ENCODE results near the gene MAMSTR.
"Not testable (repeated sequence)": the region's sequence is repeated elsewhere in the genome, so short reads cannot be mapped to it uniquely, and the experiment has no call there.

Gene MAMSTR

DNA sequence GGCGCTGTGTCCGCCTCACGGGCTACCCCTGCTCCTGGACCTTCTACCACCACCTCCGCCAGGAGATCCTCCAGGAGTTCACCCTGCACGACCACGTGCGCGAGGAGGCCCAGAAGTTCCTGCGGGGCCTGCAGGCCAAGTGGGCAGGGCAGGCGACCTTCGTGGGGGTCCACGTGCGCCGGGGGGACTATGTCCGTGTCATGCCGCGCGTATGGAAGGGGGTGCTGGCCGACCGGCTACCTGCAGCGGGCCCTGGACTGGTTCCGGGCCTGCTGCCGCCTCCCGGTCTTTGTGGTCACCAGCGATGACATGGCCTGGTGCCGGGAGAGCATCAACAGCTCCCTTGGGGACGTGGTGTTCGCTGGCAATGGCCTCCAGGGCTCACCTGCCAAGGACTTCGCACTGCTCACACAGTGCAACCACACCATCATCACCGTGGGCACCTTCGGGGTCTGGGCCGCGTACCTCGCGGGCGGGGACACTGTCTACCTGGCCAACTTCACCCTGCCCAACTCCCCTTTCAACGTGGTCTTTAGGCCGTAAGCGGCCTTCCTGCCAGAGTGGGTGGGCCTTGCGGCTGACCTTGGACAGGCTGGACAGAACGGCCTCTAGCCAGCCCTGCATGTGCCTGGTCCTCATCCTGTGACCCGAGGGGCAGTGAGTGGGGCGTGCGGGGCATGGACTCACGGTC, 38.9 kb downstream of the MAMSTR start:
- TF ChIP-seq EZH2phosphoT487 (IDR thresholded peaks at IDR 0.05; ENCODE audit: low read length), result no peak
- TF ChIP-seq, protein P1, sequence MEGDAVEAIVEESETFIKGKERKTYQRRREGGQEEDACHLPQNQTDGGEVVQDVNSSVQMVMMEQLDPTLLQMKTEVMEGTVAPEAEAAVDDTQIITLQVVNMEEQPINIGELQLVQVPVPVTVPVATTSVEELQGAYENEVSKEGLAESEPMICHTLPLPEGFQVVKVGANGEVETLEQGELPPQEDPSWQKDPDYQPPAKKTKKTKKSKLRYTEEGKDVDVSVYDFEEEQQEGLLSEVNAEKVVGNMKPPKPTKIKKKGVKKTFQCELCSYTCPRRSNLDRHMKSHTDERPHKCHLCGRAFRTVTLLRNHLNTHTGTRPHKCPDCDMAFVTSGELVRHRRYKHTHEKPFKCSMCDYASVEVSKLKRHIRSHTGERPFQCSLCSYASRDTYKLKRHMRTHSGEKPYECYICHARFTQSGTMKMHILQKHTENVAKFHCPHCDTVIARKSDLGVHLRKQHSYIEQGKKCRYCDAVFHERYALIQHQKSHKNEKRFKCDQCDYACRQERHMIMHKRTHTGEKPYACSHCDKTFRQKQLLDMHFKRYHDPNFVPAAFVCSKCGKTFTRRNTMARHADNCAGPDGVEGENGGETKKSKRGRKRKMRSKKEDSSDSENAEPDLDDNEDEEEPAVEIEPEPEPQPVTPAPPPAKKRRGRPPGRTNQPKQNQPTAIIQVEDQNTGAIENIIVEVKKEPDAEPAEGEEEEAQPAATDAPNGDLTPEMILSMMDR (IDR thresholded peaks at IDR 0.05; ENCODE audit: low read length), result no peak
- no peak for TF ChIP-seq EZH2 (optimal IDR thresholded peaks at IDR 0.05; ENCODE audit: low read depth, low read length)
- Histone ChIP-seq H3K36me3 (replicated peaks; ENCODE audit: insufficient read depth, low read length) (no peaks in the 10 kb centered on the region), H3K9ac (ENCODE audit: low read length) (no peak overlapping the region), H3K4me3 (ENCODE audit: low read length) (no peak overlapping the region), H3K9me2 (replicated peaks; ENCODE audit: insufficient read depth, low read length) (no peaks in the 10 kb centered on the region), H3K4me2 (ENCODE audit: low read depth, low read length) (no peak overlapping the region), H3K27ac (ENCODE audit: low read length) (no peak overlapping the region), H2AFZ (ENCODE audit: low read length) (no peak overlapping the region), H3K27me3 (replicated peaks; ENCODE audit: insufficient read depth, low read length) (peaks cover 93% of the 10 kb centered on the region), H4K20me1 (ENCODE audit: insufficient read depth, low read length) (no peaks in the 10 kb centered on the region), H3F3A (ENCODE audit: insufficient read depth, low read length) (no peaks in the 10 kb centered on the region), H3K4me1 (ENCODE audit: low read length) (no peaks in the 10 kb centered on the region; the same call in 1 of the 2 replicates), H3K79me2 (ENCODE audit: low read length) (no peaks in the 10 kb centered on the region), H3K9me3 (replicated peaks; ENCODE audit: insufficient read depth, low read length) (no peaks in the 10 kb centered on the region)
- no peak for DNase-seq

DNA sequence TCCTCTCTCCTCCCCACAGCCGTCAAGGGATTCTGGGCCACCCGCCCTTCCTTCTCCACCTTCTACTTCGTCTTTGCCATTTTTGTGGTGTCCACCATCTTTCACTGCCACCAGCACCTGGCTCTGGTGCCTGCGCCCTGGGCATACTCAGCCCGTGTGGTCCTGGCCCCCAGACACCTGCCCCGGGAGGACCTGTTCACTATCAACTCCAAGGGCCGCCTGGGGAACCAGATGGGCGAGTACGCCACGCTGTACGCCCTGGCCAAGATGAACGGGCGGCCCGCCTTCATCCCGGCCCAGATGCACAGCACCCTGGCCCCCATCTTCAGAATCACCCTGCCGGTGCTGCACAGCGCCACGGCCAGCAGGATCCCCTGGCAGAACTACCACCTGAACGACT, 39.5 kb downstream of the MAMSTR start:
- H3K9ac ChIP-seq (ENCODE audit: low read length); H2AFZ ChIP-seq (ENCODE audit: low read length); H3K4me3 ChIP-seq (ENCODE audit: low read length); H4K20me1 ChIP-seq (ENCODE audit: insufficient read depth, low read length); H3F3A ChIP-seq (ENCODE audit: insufficient read depth, low read length); H3K79me2 ChIP-seq (ENCODE audit: low read length); DNase-seq; H3K9me2 ChIP-seq (replicated peaks; ENCODE audit: insufficient read depth, low read length); H3K4me1 ChIP-seq (ENCODE audit: low read length); H3K4me2 ChIP-seq (ENCODE audit: low read depth, low read length); H3K36me3 ChIP-seq (replicated peaks; ENCODE audit: insufficient read depth, low read length); H3K9me3 ChIP-seq (replicated peaks; ENCODE audit: insufficient read depth, low read length); H3K27ac ChIP-seq (ENCODE audit: low read length): not testable (repeated sequence)
- peaks cover 92% of the 10 kb centered on the region for H3K27me3 ChIP-seq (replicated peaks; ENCODE audit: insufficient read depth, low read length)

DNA sequence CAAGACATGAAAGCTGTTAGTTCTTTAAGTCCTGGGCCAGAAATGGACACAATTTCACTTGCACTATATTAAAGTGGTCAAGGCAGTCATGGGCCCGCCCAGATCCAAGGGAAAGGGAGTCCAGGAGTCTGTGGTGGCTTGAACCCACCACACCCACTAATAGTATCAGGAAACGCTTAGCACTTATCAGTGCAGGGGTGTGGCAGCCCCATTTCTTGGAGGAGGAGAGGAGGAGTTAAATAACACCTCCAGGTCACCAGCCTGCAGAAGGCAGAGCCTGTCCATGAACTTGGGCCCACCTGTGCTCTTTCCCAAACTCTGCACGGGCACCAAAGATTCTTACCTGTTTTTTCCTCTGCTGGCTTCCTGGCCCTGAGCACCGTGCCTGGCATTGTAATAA, 41.3 kb downstream of the MAMSTR start:
- H3K79me2 ChIP-seq (ENCODE audit: low read length), result no peaks in the 10 kb centered on the region
- peaks cover 95% of the 10 kb centered on the region for H3K27me3 ChIP-seq (replicated peaks; ENCODE audit: insufficient read depth, low read length)
- TF ChIP-seq EZH2phosphoT487 (IDR thresholded peaks at IDR 0.05; ENCODE audit: low read length) (no peak), EZH2 (optimal IDR thresholded peaks at IDR 0.05; ENCODE audit: low read depth, low read length) (no peak)
- TF ChIP-seq, protein P1 (IDR thresholded peaks at IDR 0.05; ENCODE audit: low read length), result no peak
- no peaks in the 10 kb centered on the region for H3K36me3 ChIP-seq (replicated peaks; ENCODE audit: insufficient read depth, low read length)
- no peak overlapping the region for H3K9ac ChIP-seq (ENCODE audit: low read length)
- H3K4me3 ChIP-seq (ENCODE audit: low read length), result no peak overlapping the region
- H3K9me3 ChIP-seq (replicated peaks; ENCODE audit: insufficient read depth, low read length), result no peaks in the 10 kb centered on the region
- no peaks in the 10 kb centered on the region; the same call in 1 of the 2 replicates for H3K4me1 ChIP-seq (ENCODE audit: low read length)
- H4K20me1 ChIP-seq (ENCODE audit: insufficient read depth, low read length), result no peaks in the 10 kb centered on the region
- no peaks in the 10 kb centered on the region for H3F3A ChIP-seq (ENCODE audit: insufficient read depth, low read length)
- no peak overlapping the region for H3K4me2 ChIP-seq (ENCODE audit: low read depth, low read length)
- no peaks in the 10 kb centered on the region for H3K9me2 ChIP-seq (replicated peaks; ENCODE audit: insufficient read depth, low read length)
- no peak overlapping the region for H3K27ac ChIP-seq (ENCODE audit: low read length)
- no peak overlapping the region for H2AFZ ChIP-seq (ENCODE audit: low read length)
- no peak for DNase-seq

DNA sequence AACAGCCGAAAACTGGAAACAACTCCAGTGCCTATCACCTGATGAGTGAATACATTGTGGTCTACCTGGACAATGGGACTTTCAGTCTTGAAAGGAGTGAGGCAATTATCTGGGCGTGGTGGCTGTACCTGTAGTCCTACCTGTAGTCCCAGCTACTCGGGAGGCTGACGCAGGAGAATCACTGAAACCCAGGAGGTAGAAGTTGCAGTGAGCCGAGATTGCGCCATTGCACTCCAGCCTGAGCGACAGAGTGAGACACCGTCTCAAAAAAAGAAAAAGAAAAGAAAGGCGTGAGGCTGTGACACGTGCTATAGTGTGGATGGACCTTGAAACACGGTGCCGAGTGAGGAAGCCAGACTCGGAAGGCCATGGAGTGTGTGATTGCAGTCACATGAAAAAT, 42.6 kb downstream of the MAMSTR start:
- no peaks in the 10 kb centered on the region for H3K9me2 ChIP-seq (replicated peaks; ENCODE audit: insufficient read depth, low read length)
- no peaks in the 10 kb centered on the region for H3K9me3 ChIP-seq (replicated peaks; ENCODE audit: insufficient read depth, low read length)
- H3K9ac ChIP-seq (ENCODE audit: low read length), result no peak overlapping the region
- no peak overlapping the region for H3K27ac ChIP-seq (ENCODE audit: low read length)
- H3K79me2 ChIP-seq (ENCODE audit: low read length), result no peaks in the 10 kb centered on the region
- no peaks in the 10 kb centered on the region for H3K36me3 ChIP-seq (replicated peaks; ENCODE audit: insufficient read depth, low read length)
- H4K20me1 ChIP-seq (ENCODE audit: insufficient read depth, low read length), result no peaks in the 10 kb centered on the region
- no peak overlapping the region for H2AFZ ChIP-seq (ENCODE audit: low read length)
- no peak for DNase-seq
- H3K27me3 ChIP-seq (replicated peaks; ENCODE audit: insufficient read depth, low read length), result peaks cover 95% of the 10 kb centered on the region
- H3K4me3 ChIP-seq (ENCODE audit: low read length), result no peak overlapping the region
- no peaks in the 10 kb centered on the region for H3F3A ChIP-seq (ENCODE audit: insufficient read depth, low read length)
- TF ChIP-seq EZH2phosphoT487 (IDR thresholded peaks at IDR 0.05; ENCODE audit: low read length), result no peak
- TF ChIP-seq, protein P1 (IDR thresholded peaks at IDR 0.05; ENCODE audit: low read length), result no peak
- no peak for TF ChIP-seq EZH2 (optimal IDR thresholded peaks at IDR 0.05; ENCODE audit: low read depth, low read length)
- no peaks in the 10 kb centered on the region; the same call in 1 of the 2 replicates for H3K4me1 ChIP-seq (ENCODE audit: low read length)
- H3K4me2 ChIP-seq (ENCODE audit: low read depth, low read length), result no peak overlapping the region
